ENCODE results near the gene KDM1A. TPM values are rescaled to one million over a fixed set of nuclear protein-coding genes. Genes with fewer than 3 reads are reported as not detected.

KDM1A gene
- total and polyA plus RNA-seq, 10 of the 15 experiments (the other 5 are each of a cell fraction or from before 2014, with no cell fraction given), result 39.2 to 118 (median 98.9) TPM

Small RNAs within 50 kb of the gene (microRNA-seq; reads per million reads assigned to microRNA genes)
- 3.2 reads per million, percentile 17 among the genes with 10 or more reads in this experiment for gene MIR3115
- gene MIR4419A, result not detected

Small RNAs within 50 kb of the gene (small RNA-seq; reads per million reads assigned to genes)
- not detected for gene MIR3115
- gene MIR4419A, result not detected

Other genes starting within 250 kb of the KDM1A start
- not detected in 2 replicates for gene LACTBL1, start 46.6 kb upstream of the KDM1A start, total RNA-seq (2014; rRNA removed)
- not detected in 2 replicates for gene LACTBL1, start 46.6 kb upstream of the KDM1A start, total RNA-seq (2014; rRNA removed; fragmentation: Illumina TruSeq; extraction: Trizol)
- not detected in 2 replicates for gene LACTBL1, start 46.6 kb upstream of the KDM1A start, total RNA-seq (2021)
- gene LACTBL1, start 46.6 kb upstream of the KDM1A start, polyA plus RNA-seq (2011; rRNA removed), result not detected in 2 replicates
- gene LACTBL1, start 46.6 kb upstream of the KDM1A start, polyA plus RNA-seq (2014; fragmentation: Illumina TruSeq; extraction: Trizol), result not detected in 2 replicates
- not detected for gene LACTBL1, start 46.6 kb upstream of the KDM1A start, polyA plus RNA-seq (2014; fragmentation: Nextera tagmentation; extraction: Ambion mirVana)
- 0.08 TPM in 1 of 2 replicates, not detected in the other for gene LACTBL1, start 46.6 kb upstream of the KDM1A start, polyA plus RNA-seq (2014; rRNA removed)
- gene LACTBL1, start 46.6 kb upstream of the KDM1A start, polyA plus RNA-seq (2016; fragmentation: Nextera tagmentation; extraction: Ambion mirVana), result not detected
- not detected in 2 replicates for gene TEX46, start 3.6 kb upstream of the KDM1A start, total RNA-seq (2014; rRNA removed)
- not detected in 2 replicates for gene TEX46, start 3.6 kb upstream of the KDM1A start, total RNA-seq (2014; rRNA removed; fragmentation: Illumina TruSeq; extraction: Trizol)
- gene TEX46, start 3.6 kb upstream of the KDM1A start, total RNA-seq (2021), result not detected in 2 replicates
- gene TEX46, start 3.6 kb upstream of the KDM1A start, polyA plus RNA-seq (2011; rRNA removed), result 0.23 TPM in 1 of 2 replicates, not detected in the other
- gene TEX46, start 3.6 kb upstream of the KDM1A start, polyA plus RNA-seq (2014; fragmentation: Illumina TruSeq; extraction: Trizol), result not detected in 2 replicates
- gene TEX46, start 3.6 kb upstream of the KDM1A start, polyA plus RNA-seq (2014; fragmentation: Nextera tagmentation; extraction: Ambion mirVana), result under 1 TPM in 1 of 2 experiments, not detected in 1; 0.42 TPM
- gene TEX46, start 3.6 kb upstream of the KDM1A start, polyA plus RNA-seq (2014; rRNA removed), result not detected in 2 replicates
- under 1 TPM in 1 of 2 experiments, not detected in 1; 0.48 TPM for gene TEX46, start 3.6 kb upstream of the KDM1A start, polyA plus RNA-seq (2016; fragmentation: Nextera tagmentation; extraction: Ambion mirVana)
- gene LUZP1, start 149.4 kb downstream of the KDM1A start, total RNA-seq (2014; rRNA removed), result 13.8 and 15.5 TPM in 2 replicates
- gene LUZP1, start 149.4 kb downstream of the KDM1A start, total RNA-seq (2014; rRNA removed; fragmentation: Illumina TruSeq; extraction: Trizol), result 17.1 and 17.5 TPM in 2 replicates
- 24.0 and 24.8 TPM in 2 replicates for gene LUZP1, start 149.4 kb downstream of the KDM1A start, total RNA-seq (2021)
- gene LUZP1, start 149.4 kb downstream of the KDM1A start, polyA plus RNA-seq (2011; rRNA removed), result 10.6 and 12.2 TPM in 2 replicates
- gene LUZP1, start 149.4 kb downstream of the KDM1A start, polyA plus RNA-seq (2014; fragmentation: Illumina TruSeq; extraction: Trizol), result 19.7 and 22.8 TPM in 2 replicates
- gene LUZP1, start 149.4 kb downstream of the KDM1A start, polyA plus RNA-seq (2014; fragmentation: Nextera tagmentation; extraction: Ambion mirVana), result 10 to 100 TPM; 11.3 to 17.1 TPM
- gene LUZP1, start 149.4 kb downstream of the KDM1A start, polyA plus RNA-seq (2014; rRNA removed), result 11.3 and 11.7 TPM in 2 replicates
- gene LUZP1, start 149.4 kb downstream of the KDM1A start, polyA plus RNA-seq (2016; fragmentation: Nextera tagmentation; extraction: Ambion mirVana), result 10 to 100 TPM; 27.1 to 28.2 TPM
- not detected in 2 replicates for gene HTR1D, start 198.0 kb downstream of the KDM1A start, total RNA-seq (2014; rRNA removed)
- not detected in 2 replicates for gene HTR1D, start 198.0 kb downstream of the KDM1A start, total RNA-seq (2014; rRNA removed; fragmentation: Illumina TruSeq; extraction: Trizol)
- gene HTR1D, start 198.0 kb downstream of the KDM1A start, total RNA-seq (2021), result not detected in 2 replicates
- gene HTR1D, start 198.0 kb downstream of the KDM1A start, polyA plus RNA-seq (2011; rRNA removed), result 0.04 and 0.07 TPM in 2 replicates
- not detected in 2 replicates for gene HTR1D, start 198.0 kb downstream of the KDM1A start, polyA plus RNA-seq (2014; fragmentation: Illumina TruSeq; extraction: Trizol)
- not detected for gene HTR1D, start 198.0 kb downstream of the KDM1A start, polyA plus RNA-seq (2014; fragmentation: Nextera tagmentation; extraction: Ambion mirVana)
- gene HTR1D, start 198.0 kb downstream of the KDM1A start, polyA plus RNA-seq (2014; rRNA removed), result not detected in 2 replicates
- gene HTR1D, start 198.0 kb downstream of the KDM1A start, polyA plus RNA-seq (2016; fragmentation: Nextera tagmentation; extraction: Ambion mirVana), result not detected

Data from GM12878 (cell line).